Measurements from ENCODE around the gene PYY.

- TF ChIP-seq EP300 (IDR thresholded peaks at IDR 0.05) (no peak), CTCF (IDR thresholded peaks at IDR 0.05) (no peak), POLR2A (IDR thresholded peaks at IDR 0.05) (no peak)
Measured at GRCh38 chr17:43974382-43975266, 20.9 kb upstream of the PYY start.
